Ecto neural progenitor cell (in vitro differentiated cells): Measurements from ENCODE around the gene VPS50.

Source experiments
- DNase-seq: peaks from one replicate; pipeline ENCODE4 v3.0.0-alpha.2; 2018; ENCODE audit warnings: low spot score

The VPS50 gene

GRCh38 chr7:93231799-93232672 is at the start of gene VPS50:
VPS50 (plus strand) TSS chr7:93232366; CDS start chr7:93232468, 102 bp downstream.
- DNase-seq: peak; percentile 93

GRCh38 chr7:93185303-93186027 is 46.7 kb upstream of the VPS50 start:
- no peak for DNase-seq

GRCh38 chr7:93188870-93189634 is 43.1 kb upstream of the VPS50 start:
- no peak for DNase-seq

GRCh38 chr7:93194386-93194785 is 37.8 kb upstream of the VPS50 start:
- DNase-seq: no peak

- DNase-seq: no peak
Measured at GRCh38 chr7:93196336-93196735, 35.8 kb upstream of the VPS50 start.

- DNase-seq: no peak
Measured at GRCh38 chr7:93198472-93198871, 33.7 kb upstream of the VPS50 start.

GRCh38 chr7:93202594-93203250 is 29.4 kb upstream of the VPS50 start:
- DNase-seq: no peak

GRCh38 chr7:93203496-93203895 is 28.7 kb upstream of the VPS50 start:
- no peak for DNase-seq

GRCh38 chr7:93205046-93205445 is 27.1 kb upstream of the VPS50 start:
- no peak for DNase-seq

GRCh38 chr7:93211228-93211818 is 20.8 kb upstream of the VPS50 start:
- DNase-seq: no peak

- DNase-seq: no peak
Measured at GRCh38 chr7:93212881-93213280, 19.3 kb upstream of the VPS50 start.

- no peak for DNase-seq
Measured at GRCh38 chr7:93218997-93219827, 13.0 kb upstream of the VPS50 start.

GRCh38 chr7:93219868-93220267 is 12.3 kb upstream of the VPS50 start:
- no peak for DNase-seq

- no peak for DNase-seq
Measured at GRCh38 chr7:93226310-93226709, 5.9 kb upstream of the VPS50 start, which contains the start of gene HEPACAM2. HEPACAM2 (minus strand) TSS chr7:93226469.

- DNase-seq: no peak
Measured at GRCh38 chr7:93228302-93228701, 3.9 kb upstream of the VPS50 start.

- DNase-seq: no peak
Measured at GRCh38 chr7:93231259-93231658, 907 bp upstream of the VPS50 start.

GRCh38 chr7:93232673-93233018 is 480 bp downstream of the VPS50 start:
- no peak for DNase-seq

- no peak for DNase-seq
Measured at GRCh38 chr7:93235541-93235940, 3.4 kb downstream of the VPS50 start.

GRCh38 chr7:93238131-93238530 is 6.0 kb downstream of the VPS50 start:
- DNase-seq: no peak

- DNase-seq: no peak
Measured at GRCh38 chr7:93238748-93239147, 6.6 kb downstream of the VPS50 start.

GRCh38 chr7:93239824-93240223 is 7.7 kb downstream of the VPS50 start:
- DNase-seq: no peak
